ENCODE data around the gene WNT2B. TPM values are rescaled to one million over a fixed set of nuclear protein-coding genes. Genes with fewer than 3 reads are reported as not detected.

Gene WNT2B
- polyA plus RNA-seq, 3 donors, result 0.07 to 0.79 TPM; not detected in 1

GRCh38 chr1:112565800-112566199, 57.0 kb downstream of the WNT2B start:
- no peaks in the 10 kb centered on the region for H3K27me3 ChIP-seq (ENCODE audit: control insufficient read depth in 2 of 2, insufficient read depth in 2 of 2, low read length in 2 of 2)
- H3K4me2 ChIP-seq (replicated peaks; ENCODE audit: extremely low read depth, low read length, poor library complexity, severe bottlenecking), result no peak overlapping the region
- H3K9me3 Mint-ChIP-seq, result peaks cover 0 to 1% (median 0%) of the 10 kb centered on the region in 7 donors
- no peaks in the 10 kb centered on the region for H4K20me1 ChIP-seq (ENCODE audit: insufficient read depth, low read length)
- no peaks in the 10 kb centered on the region for H3K27me3 Mint-ChIP-seq (ENCODE audit: low read depth in 3 of 3)
- no peaks in the 10 kb centered on the region for H3K79me2 ChIP-seq (ENCODE audit: insufficient read depth, low read length)
- no peaks in the 10 kb centered on the region for H3K9me3 ChIP-seq (replicated peaks in 1 of 2; ENCODE audit: control insufficient read depth in 1 of 2, insufficient read depth in 1 of 2, low read length in 2 of 2)
- H3K4me1 ChIP-seq (ENCODE audit: control insufficient read depth in 1 of 2, insufficient read depth in 2 of 2, low read length in 2 of 2), result no peaks in the 10 kb centered on the region
- intact Hi-C loops (cut with micrococcal nuclease), result no loop called here
- H3K4me1 Mint-ChIP-seq, result no peaks in the 10 kb centered on the region
- H3K36me3 ChIP-seq (replicated peaks in 1 of 2; ENCODE audit: control insufficient read depth in 1 of 2, insufficient read depth in 2 of 2, low read length in 2 of 2), result peaks cover 0 to 10% of the 10 kb centered on the region in 2 donors
- no peak overlapping the region for H3K27ac Mint-ChIP-seq
- 100% methylated on average over 1 of the region's 1 CpG for WGBS (ENCODE audit: insufficient coverage)
- H3K4me3 ChIP-seq (replicated peaks in 1 of 3; ENCODE audit: low read depth in 2 of 3, low read length in 3 of 3), result no peak overlapping the region
- no peak for TF ChIP-seq CTCF (IDR thresholded peaks at IDR 0.05)
- no peak overlapping the region for H3K9ac ChIP-seq (ENCODE audit: insufficient read depth, low read length, poor library complexity, severe bottlenecking)
- H3K4me3 Mint-ChIP-seq, result no peak overlapping the region
- DNase-seq, result no peak
- peaks cover 11 to 19% of the 10 kb centered on the region in 2 donors for H3K36me3 Mint-ChIP-seq
- no peak overlapping the region for H3K27ac ChIP-seq (ENCODE audit: low read depth in 1 of 2, low read length in 2 of 2)
- no peak overlapping the region for H2AFZ ChIP-seq (ENCODE audit: insufficient read depth, low read depth, low read length, poor library complexity, severe bottlenecking)

- no peaks in the 10 kb centered on the region for H3K9me3 ChIP-seq (replicated peaks in 1 of 2; ENCODE audit: control insufficient read depth in 1 of 2, insufficient read depth in 1 of 2, low read length in 2 of 2)
- intact Hi-C loops (cut with micrococcal nuclease), result no loop called here
- H3K4me3 ChIP-seq (replicated peaks in 1 of 3; ENCODE audit: low read depth in 2 of 3, low read length in 3 of 3), result no peak overlapping the region
- no peak for TF ChIP-seq CTCF (IDR thresholded peaks at IDR 0.05)
- H3K36me3 ChIP-seq (replicated peaks in 1 of 2; ENCODE audit: control insufficient read depth in 1 of 2, insufficient read depth in 2 of 2, low read length in 2 of 2), result peaks cover 15 to 43% of the 10 kb centered on the region in 2 donors
- peaks cover 0 to 4% (median 0%) of the 10 kb centered on the region in 7 donors for H3K9me3 Mint-ChIP-seq
- 100% methylated on average over 5 of the region's 8 CpGs for WGBS (ENCODE audit: insufficient coverage)
- no peaks in the 10 kb centered on the region for H3K4me1 Mint-ChIP-seq
- peak in 1 of 3 donors; percentile 3 for DNase-seq
- no peaks in the 10 kb centered on the region for H3K79me2 ChIP-seq (ENCODE audit: insufficient read depth, low read length)
- H3K9ac ChIP-seq (ENCODE audit: insufficient read depth, low read length, poor library complexity, severe bottlenecking), result no peak overlapping the region
- H3K4me3 Mint-ChIP-seq, result no peak overlapping the region
- no peaks in the 10 kb centered on the region for H3K4me1 ChIP-seq (ENCODE audit: control insufficient read depth in 1 of 2, insufficient read depth in 2 of 2, low read length in 2 of 2)
- no peaks in the 10 kb centered on the region for H3K27me3 Mint-ChIP-seq (ENCODE audit: low read depth in 3 of 3)
- no peak overlapping the region for H3K27ac Mint-ChIP-seq
- H3K27ac ChIP-seq (ENCODE audit: low read depth in 1 of 2, low read length in 2 of 2), result no peak overlapping the region
- H3K27me3 ChIP-seq (ENCODE audit: control insufficient read depth in 2 of 2, insufficient read depth in 2 of 2, low read length in 2 of 2), result no peaks in the 10 kb centered on the region
- no peak overlapping the region for H3K4me2 ChIP-seq (replicated peaks; ENCODE audit: extremely low read depth, low read length, poor library complexity, severe bottlenecking)
- H2AFZ ChIP-seq (ENCODE audit: insufficient read depth, low read depth, low read length, poor library complexity, severe bottlenecking), result no peak overlapping the region
- peaks cover 34 to 62% of the 10 kb centered on the region in 2 donors for H3K36me3 Mint-ChIP-seq
- H4K20me1 ChIP-seq (ENCODE audit: insufficient read depth, low read length), result no peaks in the 10 kb centered on the region
Measured at GRCh38 chr1:112575154-112575804, 66.5 kb downstream of the WNT2B start.
